MM.1S (cell line): ENCODE measurements around the gene SYT9.

Experiments used
- DNase-seq: peaks from one replicate; pipeline ENCODE4 v3.0.0-alpha.2; 2015
- H2AFZ ChIP-seq: fragments of 300-600 bp; sonication (generic); 2 replicates; pipeline ENCODE4 v1.6.0; 2016; ENCODE audit warnings: antibody characterized with exemption, low read length
- H3F3A ChIP-seq: fragments of 300-600 bp; sonication (generic); 2 replicates; pipeline ENCODE4 v1.6.1; 2016; ENCODE audit warnings: mild to moderate bottlenecking, antibody characterized with exemption, low read length, moderate library complexity, mixed read lengths; ENCODE audit not compliant: insufficient read depth
- H3K27ac ChIP-seq: fragments of 300-600 bp; sonication (generic); 2 replicates; pipeline ENCODE4 v1.5.1; 2016; ENCODE audit warnings: mild to moderate bottlenecking, low read length
- H3K27me3 ChIP-seq: fragments of 300-600 bp; sonication (generic); replicated peaks from 2 replicates; pipeline ENCODE4 v1.6.0; 2016; ENCODE audit warnings: low read length; ENCODE audit not compliant: insufficient read depth
- H3K36me3 ChIP-seq: fragments of 300-600 bp; sonication (generic); replicated peaks from 2 replicates; pipeline ENCODE4 v1.6.1; 2016; ENCODE audit warnings: mild to moderate bottlenecking, low read length, mixed read lengths; ENCODE audit not compliant: insufficient read depth
- H3K4me1 ChIP-seq: fragments of 300-600 bp; sonication (generic); 2 replicates; pipeline ENCODE4 v1.6.1; 2016; ENCODE audit warnings: low read length, mixed read lengths
- H3K4me2 ChIP-seq: fragments of 300-600 bp; sonication (generic); 2 replicates; pipeline ENCODE4 v1.6.0; 2016; ENCODE audit warnings: low read depth, low read length
- H3K4me3 ChIP-seq: fragments of 300-600 bp; sonication (generic); 2 replicates; pipeline ENCODE4 v1.5.1; 2016; ENCODE audit warnings: low read length, mixed read lengths
- H3K79me2 ChIP-seq: fragments of 300-600 bp; sonication (generic); 2 replicates; pipeline ENCODE4 v1.6.1; 2016; ENCODE audit warnings: mixed run types, low read length, mixed read lengths
- H3K9ac ChIP-seq: fragments of 300-600 bp; sonication (generic); 2 replicates; pipeline ENCODE4 v1.6.1; 2016; ENCODE audit warnings: low read length, mixed read lengths
- H3K9me2 ChIP-seq: fragments of 300-600 bp; sonication (generic); replicated peaks from 2 replicates; pipeline ENCODE4 v1.6.1; 2016; ENCODE audit warnings: mild to moderate bottlenecking, low read length, mixed read lengths; ENCODE audit not compliant: insufficient read depth
- H3K9me3 ChIP-seq: fragments of 300-600 bp; sonication (generic); replicated peaks from 2 replicates; pipeline ENCODE4 v1.6.1; 2016; ENCODE audit warnings: mild to moderate bottlenecking, low read length, mixed read lengths; ENCODE audit not compliant: insufficient read depth
- H4K20me1 ChIP-seq: fragments of 300-600 bp; sonication (generic); 2 replicates; pipeline ENCODE4 v1.6.1; 2016; ENCODE audit warnings: mild to moderate bottlenecking, low read length, moderate library complexity, mixed read lengths; ENCODE audit not compliant: insufficient read depth
- CTCF ChIP-seq: fragments of 300-600 bp; sonication (generic); IDR thresholded peaks from 2 replicates; pipeline ENCODE4 v1.5.1; 2016; ENCODE audit warnings: antibody characterized with exemption, low read length, mixed read lengths
- EZH2 ChIP-seq: fragments of 300-600 bp; sonication (generic); optimal IDR thresholded peaks from 2 replicates; pipeline ENCODE3; 2017; ENCODE audit warnings: low read depth, mild to moderate bottlenecking, antibody characterized with exemption, low read length, mixed read lengths
- EZH2phosphoT487 ChIP-seq: fragments of 300-600 bp; sonication (generic); IDR thresholded peaks from 2 replicates; pipeline ENCODE4 v1.6.1; 2018; ENCODE audit warnings: antibody characterized with exemption, low read length

Gene SYT9

GRCh38 chr11:7509966-7510365 lies 258.3 kb downstream of the SYT9 start:
- Histone ChIP-seq H3K9me3 (no peaks in the 10 kb centered on the region), H3K4me1 (peaks cover 27% of the 10 kb centered on the region), H3K79me2 (peaks cover 6% of the 10 kb centered on the region; the same call in 1 of the 2 replicates), H2AFZ (no peak overlapping the region), H3F3A (peaks cover 24% of the 10 kb centered on the region), H3K27me3 (no peaks in the 10 kb centered on the region), H3K36me3 (no peaks in the 10 kb centered on the region), H3K4me2 (no peak overlapping the region), H3K9me2 (no peaks in the 10 kb centered on the region), H3K9ac (no peak overlapping the region), H3K4me3 (no peak overlapping the region), H4K20me1 (no peaks in the 10 kb centered on the region), H3K27ac (no peak overlapping the region)
- no peak for TF ChIP-seq CTCF
- no peak for TF ChIP-seq EZH2phosphoT487
- TF ChIP-seq EZH2, result no peak
- no peak for DNase-seq

DNA sequence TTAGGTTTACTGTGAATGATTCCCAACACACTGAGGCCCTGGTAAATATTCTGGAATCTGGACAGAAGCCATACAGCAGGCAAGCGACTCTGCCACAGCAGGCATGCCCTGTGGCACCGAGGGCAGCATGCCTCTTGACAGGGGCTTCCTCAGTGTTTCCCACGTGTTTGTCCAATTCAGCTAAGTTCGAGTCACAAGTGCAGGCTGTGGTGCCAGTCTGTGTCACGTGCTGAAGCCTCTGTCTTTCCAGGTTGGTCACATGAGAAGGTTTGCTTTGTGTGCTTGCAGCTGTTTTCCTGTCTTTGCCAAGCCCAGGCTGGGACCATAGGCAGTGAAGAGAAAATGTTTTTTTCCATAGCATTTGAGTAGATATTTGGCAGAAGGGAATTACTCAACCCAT lies 259.7 kb downstream of the SYT9 start:
- Histone ChIP-seq H3K4me2 (peak overlapping the region; percentile 95), H3K9me2 (no peaks in the 10 kb centered on the region), H3K36me3 (no peaks in the 10 kb centered on the region), H3F3A (peaks cover 24% of the 10 kb centered on the region), H3K9me3 (no peaks in the 10 kb centered on the region), H3K9ac (peak overlapping the region; percentile 17; the same call in 1 of the 2 replicates), H3K79me2 (peaks cover 19% of the 10 kb centered on the region), H4K20me1 (no peaks in the 10 kb centered on the region), H2AFZ (peak overlapping the region; percentile 53), H3K27me3 (no peaks in the 10 kb centered on the region), H3K4me3 (peak overlapping the region; percentile 82; the same call in 1 of the 2 replicates), H3K27ac (peak overlapping the region; percentile 96), H3K4me1 (peaks cover 27% of the 10 kb centered on the region)
- peak; percentile 82 for DNase-seq
- no peak for TF ChIP-seq EZH2phosphoT487
- no peak for TF ChIP-seq CTCF
- TF ChIP-seq EZH2, result no peak

GRCh38 chr11:7512525-7513233 lies 261.0 kb downstream of the SYT9 start:
- H3K4me2 ChIP-seq, result peak overlapping the region; percentile 95
- peaks cover 24% of the 10 kb centered on the region for H3K79me2 ChIP-seq
- H3K9ac ChIP-seq, result peak overlapping the region; percentile 89
- H3K9me3 ChIP-seq, result no peaks in the 10 kb centered on the region
- peak; percentile 85 for DNase-seq
- peaks cover 24% of the 10 kb centered on the region for H3F3A ChIP-seq
- H3K9me2 ChIP-seq, result no peaks in the 10 kb centered on the region
- peak overlapping the region; percentile 96 for H3K27ac ChIP-seq
- H3K36me3 ChIP-seq, result no peaks in the 10 kb centered on the region
- H4K20me1 ChIP-seq, result no peaks in the 10 kb centered on the region
- TF ChIP-seq CTCF (no peak), EZH2phosphoT487 (no peak), EZH2 (no peak)
- H3K4me3 ChIP-seq, result peak overlapping the region; percentile 82
- H3K4me1 ChIP-seq, result peaks cover 27% of the 10 kb centered on the region
- no peaks in the 10 kb centered on the region for H3K27me3 ChIP-seq
- H2AFZ ChIP-seq, result peak overlapping the region; percentile 74
